GM19463 (cell line): Measurements from ENCODE around the gene MYLIP.

Source experiments
- ATAC-seq: cut with Tn5 transposase; IDR thresholded peaks from one replicate; pipeline ENCODE4 v1.9.1; 2021; ENCODE audit warnings: mild to moderate bottlenecking, moderate library complexity; ENCODE audit not compliant: unreplicated experiment

Gene MYLIP

DNA sequence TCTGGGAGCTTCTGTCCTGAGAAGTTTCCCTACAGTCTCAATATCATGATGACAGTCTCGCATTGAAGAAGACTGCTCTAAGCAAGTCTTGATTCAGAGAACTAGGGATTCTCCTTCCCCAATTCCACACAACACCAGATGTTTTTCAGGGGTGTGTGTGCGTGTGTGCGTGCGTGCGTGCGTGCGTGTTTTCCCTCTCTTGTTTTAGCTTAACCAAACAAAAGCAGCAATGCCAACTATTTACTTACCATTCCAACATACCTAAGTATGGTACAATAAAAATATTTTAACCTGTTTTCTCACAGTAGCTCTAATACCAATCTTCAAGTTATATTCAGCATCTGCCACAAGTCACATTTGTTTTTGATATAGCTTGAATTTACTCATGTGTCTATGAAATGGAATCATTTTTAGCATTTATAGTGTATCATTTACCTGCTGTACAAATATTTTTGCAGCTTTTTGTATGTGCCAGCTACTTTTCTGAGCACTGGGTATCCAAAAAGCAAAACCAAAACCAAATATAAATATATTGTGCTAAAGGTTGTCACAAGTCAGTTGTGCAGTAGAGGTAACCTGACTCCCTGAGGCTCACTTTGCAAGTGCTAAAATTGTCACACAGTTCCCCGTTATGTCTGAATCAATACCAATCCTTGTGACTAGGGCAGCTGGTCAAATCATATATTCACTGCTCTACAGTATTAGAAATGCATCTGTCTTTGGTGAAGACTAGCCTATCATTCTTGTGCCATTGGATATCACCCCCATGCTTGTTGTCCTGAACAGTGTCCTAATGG is 21.7 kb upstream of the MYLIP start:
- no peak for ATAC-seq

- no peak for ATAC-seq
Observed at GRCh38 chr6:16108419-16108818, 20.5 kb upstream of the MYLIP start.

DNA sequence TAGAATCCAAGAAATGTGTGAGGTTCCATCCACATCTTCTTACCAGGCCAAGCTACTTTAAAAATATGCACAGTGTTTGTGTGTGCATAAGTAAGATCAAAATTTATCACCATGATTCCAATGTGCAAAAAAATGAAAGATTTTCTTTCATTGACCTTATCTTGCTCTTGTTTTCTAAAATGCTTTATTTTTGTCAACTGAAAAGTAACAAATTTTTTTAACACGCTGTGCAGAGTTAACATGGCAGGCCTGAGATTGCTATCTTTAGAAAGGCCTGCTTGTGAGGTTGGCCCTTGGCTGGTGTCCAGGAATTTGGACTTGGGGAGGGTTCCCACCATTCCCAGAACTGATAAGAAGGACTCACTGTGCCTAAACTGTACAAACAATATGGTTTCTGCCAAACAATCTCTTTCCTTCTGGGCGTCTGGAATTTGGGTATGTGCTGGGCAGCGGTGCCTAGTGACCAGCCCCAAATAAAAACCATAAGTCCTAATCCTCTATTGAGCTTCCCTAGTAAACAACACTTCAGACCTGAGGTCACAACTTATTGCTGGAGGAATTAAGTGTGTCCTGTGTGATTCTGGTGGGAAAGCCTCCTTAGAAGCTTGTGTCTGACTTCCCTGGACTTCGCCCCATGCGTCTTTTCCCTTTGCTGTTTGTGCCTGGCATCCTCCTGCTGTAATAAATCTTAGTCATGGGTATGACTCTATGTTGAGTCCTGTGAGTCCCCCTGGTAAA is 19.8 kb upstream of the MYLIP start:
- ATAC-seq, result no peak

DNA sequence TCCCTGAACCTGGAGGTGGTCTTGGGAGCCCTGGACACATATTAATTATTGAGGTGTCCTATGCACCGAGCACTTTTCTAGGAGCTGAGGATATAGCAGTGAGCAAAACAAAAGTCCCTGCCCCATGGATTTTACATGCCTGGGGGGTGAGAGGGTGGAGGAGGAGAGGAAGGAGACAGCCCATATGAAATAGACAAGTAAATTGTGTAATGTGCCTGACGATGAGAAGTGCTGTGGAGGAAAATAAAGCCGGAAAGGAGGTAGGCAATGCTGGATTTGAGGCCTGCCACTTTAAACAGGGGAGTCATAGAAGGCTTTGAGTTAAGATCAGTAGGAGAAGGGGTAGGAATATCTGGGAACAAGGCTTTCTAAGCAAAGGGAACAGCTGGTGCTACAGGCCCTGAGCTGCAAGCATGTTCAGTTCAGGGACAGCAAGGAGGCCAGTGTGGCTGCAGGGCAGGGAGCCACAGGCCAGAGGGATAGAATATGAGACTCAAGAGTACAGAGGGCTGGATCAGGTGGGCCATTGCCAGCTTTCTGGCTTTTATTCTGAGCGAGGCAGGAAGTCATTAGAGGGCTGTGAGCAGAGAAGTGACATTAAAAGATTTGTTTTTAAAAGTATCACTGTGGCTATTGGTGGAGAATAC is 19.1 kb upstream of the MYLIP start:
- ATAC-seq, result no peak

DNA sequence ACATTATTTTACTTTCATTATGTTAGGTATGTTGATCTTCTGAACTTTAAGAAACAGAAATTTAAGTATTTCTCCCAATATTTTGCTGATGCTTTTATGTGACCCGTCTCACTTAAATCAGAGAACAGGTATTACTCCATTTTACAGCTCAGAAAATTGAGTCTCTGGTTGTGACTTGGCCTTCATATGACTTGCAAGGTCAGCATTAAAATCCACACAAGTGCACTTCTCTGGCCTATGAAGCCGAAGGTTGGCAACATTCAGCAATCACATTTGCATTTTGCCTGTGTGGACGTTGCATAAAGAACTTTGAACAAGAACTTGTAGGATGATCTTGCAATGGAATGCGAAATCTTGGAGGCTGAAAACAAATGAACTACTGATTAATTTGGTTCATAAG is 10.1 kb upstream of the MYLIP start:
- no peak for ATAC-seq

- ATAC-seq, result no peak
Observed at GRCh38 chr6:16121339-16121738, 7.5 kb upstream of the MYLIP start.

GRCh38 chr6:16122197-16122596 is 6.7 kb upstream of the MYLIP start:
- ATAC-seq, result no peak

GRCh38 chr6:16124198-16125180 is 4.4 kb upstream of the MYLIP start:
- ATAC-seq, result no peak

DNA sequence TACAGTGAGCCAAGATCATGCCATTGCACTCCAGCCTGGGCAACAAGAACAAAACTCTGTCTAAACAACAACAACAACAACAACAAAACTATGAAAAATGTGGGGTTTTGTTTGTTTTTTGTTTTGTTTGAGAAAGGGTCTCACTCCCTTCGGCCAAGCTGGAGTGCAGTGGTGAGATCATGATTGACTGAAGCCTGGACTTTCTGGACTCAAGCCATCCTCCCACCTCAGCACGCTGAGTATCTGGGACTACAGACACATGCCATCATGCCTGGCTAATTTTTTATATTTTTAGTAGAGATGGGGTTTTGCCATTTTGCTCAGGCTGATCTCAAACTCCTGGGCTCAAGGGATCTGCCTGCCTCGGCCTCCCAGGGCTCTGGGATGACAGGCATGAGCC is 2.8 kb upstream of the MYLIP start:
- no peak for ATAC-seq

DNA sequence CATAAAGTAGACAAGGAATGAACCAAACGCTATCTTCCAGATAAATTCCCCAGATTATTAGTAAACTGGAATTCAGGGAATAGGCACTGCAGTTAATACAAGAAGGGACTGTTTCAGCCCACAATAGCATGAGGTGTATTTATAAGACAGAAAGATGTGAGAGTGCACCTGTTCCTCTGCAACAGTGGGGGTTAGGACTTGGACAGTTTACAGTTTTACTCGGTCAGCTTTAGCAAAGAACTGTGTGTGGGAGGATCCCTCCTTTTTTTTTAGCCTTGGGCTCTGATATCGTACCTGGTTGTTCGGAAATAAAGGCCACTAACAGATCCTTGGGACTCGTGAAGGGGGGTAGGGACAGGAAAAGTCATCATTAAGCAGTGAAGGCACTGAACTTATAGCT is 2.0 kb upstream of the MYLIP start:
- ATAC-seq, result no peak

DNA sequence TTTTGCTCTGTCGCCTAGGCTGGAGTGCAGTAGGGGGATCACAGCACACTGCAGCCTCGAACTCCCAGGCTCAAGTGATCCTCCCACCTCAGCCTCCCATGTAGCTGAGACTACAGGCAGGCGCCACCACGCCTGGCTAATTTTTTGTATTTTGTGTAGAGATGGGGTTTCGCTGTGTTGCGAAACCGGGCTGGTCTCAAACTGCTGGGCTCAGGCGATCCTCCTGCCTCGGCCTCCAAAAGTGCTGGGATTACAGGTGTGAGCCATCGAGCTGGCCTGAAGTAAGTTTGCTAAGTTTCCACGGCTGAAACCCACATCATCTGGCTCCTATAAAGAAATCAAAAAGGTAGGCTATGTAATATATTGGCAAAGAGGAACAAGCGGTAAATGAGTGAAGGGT is 1.4 kb upstream of the MYLIP start:
- ATAC-seq, result no peak

GRCh38 chr6:16129623-16130401 is 926 bp downstream of the MYLIP start:
- no peak for ATAC-seq

DNA sequence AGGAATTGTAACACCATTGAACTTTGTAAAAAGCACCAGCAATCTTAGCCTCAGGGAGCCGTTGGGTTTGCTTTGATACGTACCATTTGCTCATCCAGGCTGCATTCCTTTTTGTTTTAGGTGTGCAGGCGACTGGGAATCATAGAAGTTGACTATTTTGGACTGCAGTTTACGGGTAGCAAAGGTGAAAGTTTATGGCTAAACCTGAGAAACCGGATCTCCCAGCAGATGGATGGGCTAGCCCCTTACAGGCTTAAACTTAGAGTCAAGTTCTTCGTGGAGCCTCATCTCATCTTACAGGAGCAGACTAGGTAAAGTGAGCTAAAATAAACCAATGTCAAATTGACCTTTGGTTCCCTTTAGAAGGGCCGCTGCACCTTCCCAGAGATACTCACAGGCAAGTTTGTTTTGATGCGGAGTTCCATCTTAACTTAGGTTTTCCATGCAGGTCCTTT is 1.6 kb downstream of the MYLIP start:
- no peak for ATAC-seq

DNA sequence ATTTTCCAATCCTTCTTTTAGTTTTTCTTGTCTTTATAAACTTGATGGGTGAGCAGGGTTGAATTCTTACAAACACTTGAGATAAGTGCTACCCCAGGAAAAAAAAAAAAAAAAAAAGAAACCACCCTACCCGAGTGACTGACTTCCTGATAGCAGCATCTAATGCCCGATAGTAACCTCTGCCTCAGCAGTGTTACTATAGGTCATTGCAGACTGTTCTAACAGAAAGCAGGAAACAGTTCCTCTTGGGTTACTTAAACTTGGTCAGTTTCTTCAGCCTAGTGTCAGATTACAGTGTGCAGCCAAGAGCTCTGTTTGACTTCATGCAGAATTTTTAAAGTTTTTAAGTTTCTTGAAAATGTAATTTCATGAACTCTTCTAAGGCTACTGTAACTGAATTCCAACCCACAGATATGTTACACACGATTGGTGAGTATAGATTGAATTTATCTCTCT is 2.1 kb downstream of the MYLIP start:
- ATAC-seq, result peak; percentile 55

DNA sequence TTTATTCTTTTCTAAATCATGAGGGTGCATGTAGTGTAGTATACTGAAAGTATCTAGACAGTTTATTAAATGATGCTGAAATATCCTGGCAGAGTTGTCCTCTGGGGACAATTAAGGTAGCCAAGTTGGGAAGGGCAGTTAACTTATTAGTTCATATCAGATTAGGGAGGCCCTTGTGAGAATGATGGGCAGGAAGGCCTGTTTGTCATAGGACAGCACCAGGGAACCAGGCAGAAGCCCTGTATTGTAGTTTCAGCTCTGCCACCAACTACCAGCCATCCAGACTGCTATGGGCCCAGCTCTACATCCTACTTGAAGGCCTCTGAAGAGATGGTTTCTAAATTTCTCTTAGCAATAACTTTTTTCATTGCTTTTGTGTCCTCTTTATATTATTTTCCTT is 4.0 kb downstream of the MYLIP start:
- ATAC-seq, result no peak

DNA sequence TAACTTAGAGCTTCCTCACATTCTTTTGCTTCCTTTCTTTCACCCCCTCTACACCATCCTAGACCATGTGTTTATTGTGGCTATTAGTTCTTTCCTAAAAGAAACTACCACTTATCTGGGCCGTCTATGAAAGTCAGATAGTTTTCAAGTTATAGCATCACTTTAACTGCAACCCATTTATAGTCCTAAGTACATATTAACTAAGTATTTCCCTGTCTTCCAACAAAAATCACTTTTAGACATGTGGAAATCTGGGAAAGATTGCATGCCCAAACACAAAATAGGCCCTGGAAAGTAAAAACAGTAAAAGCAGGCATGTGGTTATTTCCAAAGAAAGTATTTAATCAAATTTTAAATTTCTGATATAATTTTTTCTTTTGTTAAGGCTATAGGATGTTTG is 5.5 kb downstream of the MYLIP start:
- ATAC-seq, result no peak

DNA sequence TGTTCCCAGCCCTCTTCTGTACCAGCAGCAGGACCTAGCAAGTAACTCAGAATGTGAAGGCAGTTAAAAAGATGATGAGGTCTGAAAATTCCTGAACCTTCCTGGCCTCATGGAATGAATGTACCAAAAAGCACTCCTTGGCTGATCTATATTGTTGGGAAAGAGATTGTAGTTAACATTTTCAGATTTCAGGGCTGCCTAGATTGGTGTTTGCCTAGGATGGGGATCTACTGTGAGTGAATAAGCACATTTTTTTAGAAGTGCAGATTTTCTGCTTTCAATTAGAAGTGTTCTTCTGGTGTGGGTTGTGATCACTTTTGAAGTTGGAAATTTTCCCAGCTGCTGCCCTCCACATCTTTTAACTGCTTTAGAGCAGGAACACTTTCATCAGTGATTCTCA is 6.2 kb downstream of the MYLIP start:
- no peak for ATAC-seq

- ATAC-seq, result no peak
Observed at GRCh38 chr6:16136091-16136490, 7.2 kb downstream of the MYLIP start.

GRCh38 chr6:16136621-16137450 is 8.0 kb downstream of the MYLIP start:
- ATAC-seq, result peak; percentile 63
